Keratinocyte (primary cell): Measurements from ENCODE around the gene IARS2. TPM values are rescaled to one million over a fixed set of nuclear protein-coding genes. Genes with fewer than 3 reads are reported as not detected.
"Not testable (repeated sequence)": the region's sequence is repeated elsewhere in the genome, so short reads cannot be mapped to it uniquely, and the experiment has no call there.

Experiments used
- DNase-seq: peaks from one replicate; pipeline ENCODE4 v3.0.0-alpha.2; 2011; ENCODE audit warnings: low read depth, missing footprints, low spot score
- FAIRE-seq: peaks from 2 replicates; lab custom pipeline; 2011; peaks lifted over from hg19 to GRCh38; lab: Jason Lieb, UNC
- H2AFZ ChIP-seq: 2 replicates; pipeline ENCODE4 v1.6.0; 2012; ENCODE audit warnings: low read length, control low read depth, inconsistent platforms; ENCODE audit not compliant: control insufficient read depth
- H3K27ac ChIP-seq: 2 replicates; pipeline ENCODE4 v1.5.1; 2011; ENCODE audit warnings: low read length; ENCODE audit not compliant: control insufficient read depth, insufficient read depth
- H3K27me3 ChIP-seq: 3 replicates; pipeline ENCODE4 v1.6.0; 2011; ENCODE audit warnings: low read length; ENCODE audit not compliant: control insufficient read depth, insufficient read depth; ENCODE audit errors: extremely low read depth
- H3K36me3 ChIP-seq, 2 experiments: 2 replicates in 1 of 2; 3 replicates in 1 of 2; pipeline ENCODE4 v1.5.1; 2011; ENCODE audit warnings: low read length in 2 of 2, mild to moderate bottlenecking in 1 of 2; ENCODE audit not compliant: control insufficient read depth in 2 of 2, insufficient read depth in 2 of 2; ENCODE audit errors: extremely low read depth in 1 of 2
- H3K4me1 ChIP-seq: 3 replicates; pipeline ENCODE4 v1.5.1; 2011; ENCODE audit warnings: low read length; ENCODE audit not compliant: control insufficient read depth, insufficient read depth; ENCODE audit errors: extremely low read depth
- H3K4me2 ChIP-seq: 3 replicates; pipeline ENCODE4 v1.6.0; 2011; ENCODE audit warnings: low read depth, low read length; ENCODE audit not compliant: control insufficient read depth, insufficient read depth; ENCODE audit errors: extremely low read depth
- H3K4me3 ChIP-seq, 3 experiments: fragments of 200-600 bp in 1 of 3; sonication (generic) in 1 of 3; 2 replicates in 2 of 3; 3 replicates in 1 of 3; pipeline ENCODE4 v1.5.1; 2011 to 2016; ENCODE audit warnings: low read length in 3 of 3, mild to moderate bottlenecking in 3 of 3, control low read depth in 2 of 3, inconsistent platforms in 1 of 3, low read depth in 1 of 3, mixed read lengths in 1 of 3, mixed run types in 1 of 3, moderate library complexity in 1 of 3; ENCODE audit not compliant: control insufficient read depth in 2 of 3, insufficient read depth in 2 of 3; ENCODE audit errors: extremely low read depth in 1 of 3
- H3K79me2 ChIP-seq: 2 replicates; pipeline ENCODE4 v1.6.0; 2012; ENCODE audit warnings: low read length; ENCODE audit not compliant: control insufficient read depth, insufficient read depth
- H3K9ac ChIP-seq: 3 replicates; pipeline ENCODE4 v1.6.0; 2011; ENCODE audit warnings: low read length; ENCODE audit not compliant: control insufficient read depth, insufficient read depth; ENCODE audit errors: extremely low read depth
- H3K9me1 ChIP-seq: 3 replicates; pipeline ENCODE4 v1.6.0; 2011; ENCODE audit warnings: low read length; ENCODE audit not compliant: control insufficient read depth, insufficient read depth; ENCODE audit errors: extremely low read depth
- H3K9me3 ChIP-seq: 2 replicates; pipeline ENCODE4 v1.5.1; 2012; ENCODE audit warnings: low read depth, low read length; ENCODE audit not compliant: control insufficient read depth
- H4K20me1 ChIP-seq: 3 replicates; pipeline ENCODE4 v1.6.0; 2011; ENCODE audit warnings: low read length; ENCODE audit not compliant: control insufficient read depth, insufficient read depth; ENCODE audit errors: extremely low read depth
- EZH2 ChIP-seq: IDR thresholded peaks from one replicate; pipeline ENCODE4 v1.6.1; 2012; ENCODE audit warnings: inconsistent platforms, mild to moderate bottlenecking, low read length, moderate library complexity
- dilution Hi-C: fragments of 300-500 bp; cut with MboI; formaldehyde crosslinking; loops from one replicate; pipeline ENCODE4 v1.7.0; 2020; ENCODE audit warnings: low sequenced_read_pairs; ENCODE audit not compliant: extremely low pct_ligation_motif_present
- polyA plus RNA-seq, 5 experiments: library from polyadenylated mRNA; depleted of rRNA in 3 of 5; stranded (reverse) in 3 of 5; stranded (forward) in 1 of 5; unstranded in 1 of 5; fragments of >200 nt; gene quantifications; 1 replicate in 1 of 5; 2 replicates in 3 of 5; 3 replicates in 1 of 5; pipeline versions ENCODE4 v1.2.1 to v1.2.3, GENCODE V29; 2011 to 2012; ENCODE audit warnings: missing spikeins in 2 of 5, low read depth in 1 of 5, low replicate concordance in 1 of 5
- TF ChIP-seq, protein P1 (sequence below), 3 experiments: IDR thresholded peaks in 1 of 3; conservative IDR thresholded peaks in 1 of 3; optimal IDR thresholded peaks in 1 of 3; 2 replicates in 2 of 3; 3 replicates in 1 of 3; pipeline versions ENCODE3 to v1.5.1; 2011; ENCODE audit warnings: low read length in 3 of 3, mild to moderate bottlenecking in 3 of 3, moderate library complexity in 2 of 3, control low read depth in 1 of 3, inconsistent platforms in 1 of 3; ENCODE audit not compliant: insufficient read depth in 2 of 3; ENCODE audit errors: extremely low read depth in 1 of 3

The IARS2 gene
- polyA plus RNA-seq, 1 donor (not counting 4 experiments of a cell fraction or from before 2014, with no cell fraction given): 69.0 TPM

DNA sequence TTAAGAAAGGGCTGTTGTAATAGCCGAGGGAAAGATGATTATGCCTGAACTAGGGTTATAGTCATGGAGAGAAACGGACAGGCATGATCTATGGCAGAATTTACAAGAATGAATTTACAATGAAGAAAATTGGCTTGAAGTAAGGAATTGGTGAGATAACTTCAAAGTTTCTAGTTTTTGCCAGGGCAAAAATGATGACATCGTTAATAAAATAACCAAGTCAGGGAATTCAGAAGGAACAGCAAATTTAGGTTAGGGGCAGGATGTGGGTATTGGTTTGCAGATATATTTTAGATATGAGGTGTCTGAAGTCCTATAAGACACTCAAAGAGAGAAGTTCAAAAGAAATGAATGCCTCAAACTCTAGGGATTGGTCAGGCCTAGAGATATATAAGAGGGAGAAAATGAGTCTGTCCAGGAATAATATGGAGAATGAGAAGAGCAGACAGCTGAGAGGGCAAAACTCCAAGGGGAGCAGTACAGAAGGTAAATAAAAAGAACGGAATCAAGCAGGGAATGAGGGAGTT is 62.8 kb downstream of the IARS2 start:
- H3K27ac ChIP-seq: no peak overlapping the region
- no peaks in the 10 kb centered on the region for H3K4me1 ChIP-seq
- H3K79me2 ChIP-seq: no peaks in the 10 kb centered on the region
- no peak overlapping the region for H2AFZ ChIP-seq
- TF ChIP-seq, protein P1, sequence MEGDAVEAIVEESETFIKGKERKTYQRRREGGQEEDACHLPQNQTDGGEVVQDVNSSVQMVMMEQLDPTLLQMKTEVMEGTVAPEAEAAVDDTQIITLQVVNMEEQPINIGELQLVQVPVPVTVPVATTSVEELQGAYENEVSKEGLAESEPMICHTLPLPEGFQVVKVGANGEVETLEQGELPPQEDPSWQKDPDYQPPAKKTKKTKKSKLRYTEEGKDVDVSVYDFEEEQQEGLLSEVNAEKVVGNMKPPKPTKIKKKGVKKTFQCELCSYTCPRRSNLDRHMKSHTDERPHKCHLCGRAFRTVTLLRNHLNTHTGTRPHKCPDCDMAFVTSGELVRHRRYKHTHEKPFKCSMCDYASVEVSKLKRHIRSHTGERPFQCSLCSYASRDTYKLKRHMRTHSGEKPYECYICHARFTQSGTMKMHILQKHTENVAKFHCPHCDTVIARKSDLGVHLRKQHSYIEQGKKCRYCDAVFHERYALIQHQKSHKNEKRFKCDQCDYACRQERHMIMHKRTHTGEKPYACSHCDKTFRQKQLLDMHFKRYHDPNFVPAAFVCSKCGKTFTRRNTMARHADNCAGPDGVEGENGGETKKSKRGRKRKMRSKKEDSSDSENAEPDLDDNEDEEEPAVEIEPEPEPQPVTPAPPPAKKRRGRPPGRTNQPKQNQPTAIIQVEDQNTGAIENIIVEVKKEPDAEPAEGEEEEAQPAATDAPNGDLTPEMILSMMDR (optimal IDR thresholded peaks at IDR 0.05 in 1 of 3, IDR thresholded peaks at IDR 0.05 in 1 of 3, conservative IDR thresholded peaks at IDR 0.05 in 1 of 3; ENCODE audit: extremely low read depth in 1 of 3, insufficient read depth in 2 of 3, low read length in 3 of 3): no peak
- TF ChIP-seq EZH2: no peak
- H3K36me3 ChIP-seq: peaks cover 13 to 17% of the 10 kb centered on the region in 2 experiments
- no peak overlapping the region for H3K4me2 ChIP-seq
- no peak for FAIRE-seq
- dilution Hi-C loops: no loop called here
- no peaks in the 10 kb centered on the region for H3K9me3 ChIP-seq
- no peak overlapping the region for H3K4me3 ChIP-seq
- H3K9ac ChIP-seq: no peak overlapping the region
- DNase-seq: no peak
- no peaks in the 10 kb centered on the region for H3K27me3 ChIP-seq
- no peaks in the 10 kb centered on the region for H4K20me1 ChIP-seq
- H3K9me1 ChIP-seq: no peaks in the 10 kb centered on the region

DNA sequence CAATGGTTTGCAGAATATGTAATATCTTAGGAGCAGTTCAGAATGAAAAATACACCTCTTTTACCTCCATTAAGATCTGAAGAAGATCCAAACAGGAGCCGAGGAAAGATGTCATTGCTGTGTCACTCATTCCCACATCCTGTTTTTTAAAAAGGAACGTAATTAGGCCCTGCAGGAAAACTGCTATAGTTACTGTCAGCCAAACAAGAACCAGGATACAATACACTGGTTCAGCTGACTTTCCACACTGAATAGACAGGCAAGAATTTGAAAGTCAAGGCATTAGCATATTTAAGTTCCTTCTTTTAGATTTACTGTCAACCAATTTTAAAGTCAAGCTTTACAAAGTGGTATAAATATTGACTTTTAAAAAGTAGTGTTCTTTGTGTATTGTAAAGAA is 63.8 kb downstream of the IARS2 start:
- Histone ChIP-seq H3K9me3 (no peaks in the 10 kb centered on the region), H3K4me1 (no peaks in the 10 kb centered on the region), H4K20me1 (no peaks in the 10 kb centered on the region), H3K4me3 (no peak overlapping the region), H3K9ac (no peak overlapping the region), H3K79me2 (no peaks in the 10 kb centered on the region), H3K9me1 (no peaks in the 10 kb centered on the region), H3K36me3 (peaks cover 13 to 15% of the 10 kb centered on the region in 2 experiments), H3K27ac (no peak overlapping the region), H3K27me3 (no peaks in the 10 kb centered on the region), H3K4me2 (no peak overlapping the region), H2AFZ (no peak overlapping the region)
- FAIRE-seq (no peak), DNase-seq (no peak)
- dilution Hi-C loops: no loop called here
- no peak for TF ChIP-seq EZH2
- TF ChIP-seq, protein P1 (optimal IDR thresholded peaks at IDR 0.05 in 1 of 3, IDR thresholded peaks at IDR 0.05 in 1 of 3, conservative IDR thresholded peaks at IDR 0.05 in 1 of 3; ENCODE audit: extremely low read depth in 1 of 3, insufficient read depth in 2 of 3, low read length in 3 of 3): no peak

DNA sequence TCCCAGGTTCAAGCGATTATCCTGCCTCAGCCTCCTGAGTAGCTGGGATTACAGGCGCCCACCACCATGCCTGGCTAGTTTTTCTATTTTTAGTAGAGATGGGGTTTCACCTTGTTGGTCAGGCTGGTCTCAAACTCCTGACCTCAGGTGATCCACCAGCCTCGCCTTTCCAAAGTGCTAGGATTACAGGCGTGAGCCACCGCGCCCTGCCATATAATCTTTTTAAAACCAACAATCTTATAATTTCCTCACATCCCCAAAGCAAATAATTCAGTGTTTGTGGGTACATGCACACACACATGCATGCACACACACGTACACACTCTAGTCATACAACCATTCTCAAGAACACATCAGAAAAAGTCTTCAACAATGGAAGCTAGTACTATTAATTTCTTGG is 64.6 kb downstream of the IARS2 start:
- H4K20me1 ChIP-seq, H3K4me2 ChIP-seq, H3K9me3 ChIP-seq, H3K9ac ChIP-seq, H3K79me2 ChIP-seq, H3K4me3 ChIP-seq, FAIRE-seq, H3K9me1 ChIP-seq, dilution Hi-C loops, H2AFZ ChIP-seq, H3K27me3 ChIP-seq, H3K27ac ChIP-seq, DNase-seq, H3K4me1 ChIP-seq: not testable (repeated sequence)
- H3K36me3 ChIP-seq: peaks cover 13 to 19% of the 10 kb centered on the region in 2 experiments
